Fibroblast of peridontal ligament (primary cell): ENCODE data around the gene KLF16.

Source experiments
- DNase-seq: peaks from one replicate; pipeline ENCODE4 v3.0.0-alpha.2; 2010; ENCODE audit errors: extremely low read depth

The KLF16 gene

DNA sequence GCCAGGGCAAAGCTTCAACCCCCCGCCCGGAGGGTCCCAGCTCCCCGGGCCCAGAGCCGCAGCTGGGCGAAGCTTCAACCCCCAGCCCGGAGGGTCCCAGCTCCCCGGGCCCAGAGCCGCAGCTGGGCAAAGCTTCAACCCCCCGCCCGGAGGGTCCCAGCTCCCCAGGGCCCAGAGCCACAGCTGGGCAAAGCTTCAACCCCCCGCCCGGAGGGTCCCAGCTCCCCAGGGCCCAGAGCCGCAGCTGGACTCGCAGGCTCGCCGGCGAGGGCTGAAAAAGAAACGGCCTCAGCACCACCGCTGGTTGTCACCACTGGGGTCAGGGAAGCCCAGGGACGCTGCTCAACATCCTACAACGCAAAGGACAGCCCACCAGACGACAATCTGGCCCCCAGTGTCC, 20.3 kb downstream of the KLF16 start:
- no peak for DNase-seq

DNA sequence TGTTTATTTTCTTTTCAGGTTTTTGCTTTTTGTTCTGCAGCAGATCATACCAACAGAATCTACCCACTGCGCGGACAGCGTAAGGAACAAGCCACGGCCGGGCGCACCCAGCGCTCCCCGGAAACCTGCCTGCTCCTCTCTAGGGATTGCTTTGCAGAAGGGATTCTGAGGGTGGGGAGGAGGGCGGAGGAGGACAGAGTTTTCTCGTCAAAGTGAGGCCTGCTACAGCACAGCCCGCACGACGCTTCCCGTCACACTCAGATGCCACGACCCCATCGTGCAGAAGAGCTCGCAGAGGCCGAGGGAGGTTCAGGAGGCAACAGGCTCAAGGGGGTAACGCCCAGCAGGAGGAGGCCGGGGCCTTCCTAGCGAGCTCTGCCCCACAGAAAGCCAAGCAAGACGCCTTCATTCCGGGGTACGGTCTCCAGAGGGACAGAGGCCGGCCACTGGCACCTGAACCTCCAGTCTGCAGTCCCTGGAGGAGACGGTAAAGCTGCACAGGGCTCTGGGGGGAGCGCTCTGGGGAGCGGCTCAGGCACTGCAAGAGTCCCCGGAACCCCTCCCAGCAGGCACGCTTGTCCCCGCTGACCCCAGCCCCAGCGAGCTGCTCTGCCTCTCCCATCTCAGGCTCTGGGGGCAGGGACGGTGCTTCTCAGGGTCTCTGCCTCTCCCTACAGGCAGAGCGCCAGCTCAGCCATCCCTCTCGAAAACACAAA, 22.0 kb downstream of the KLF16 start:
- no peak for DNase-seq

DNA sequence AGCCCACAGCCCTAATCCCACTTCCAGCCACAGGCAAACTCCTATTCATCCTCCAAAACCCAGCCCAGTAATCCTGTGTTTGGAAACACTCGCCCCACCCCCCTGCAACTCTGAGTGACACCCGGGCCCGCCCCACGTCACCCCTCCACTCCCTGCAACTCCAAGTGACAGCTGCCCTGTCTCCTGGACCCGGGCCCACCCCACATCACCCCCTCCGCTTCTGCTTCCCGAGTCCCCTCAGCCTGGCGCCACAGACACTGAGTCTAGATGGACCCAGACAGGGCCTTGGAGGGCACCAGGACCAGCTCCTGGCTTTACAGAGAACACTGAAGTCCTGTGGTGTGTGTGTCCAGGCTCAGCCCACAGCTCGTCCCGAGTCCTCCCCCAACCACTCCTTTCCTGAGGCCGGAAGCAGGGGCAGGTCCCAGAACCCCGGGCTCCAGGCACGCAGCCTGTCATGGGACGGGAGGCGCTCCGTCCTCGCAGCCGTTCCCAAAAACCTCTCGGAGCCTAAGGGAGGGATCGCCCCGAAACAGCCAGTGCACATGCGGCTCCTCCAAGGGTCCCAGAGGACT, 22.8 kb downstream of the KLF16 start:
- DNase-seq, result no peak

DNA sequence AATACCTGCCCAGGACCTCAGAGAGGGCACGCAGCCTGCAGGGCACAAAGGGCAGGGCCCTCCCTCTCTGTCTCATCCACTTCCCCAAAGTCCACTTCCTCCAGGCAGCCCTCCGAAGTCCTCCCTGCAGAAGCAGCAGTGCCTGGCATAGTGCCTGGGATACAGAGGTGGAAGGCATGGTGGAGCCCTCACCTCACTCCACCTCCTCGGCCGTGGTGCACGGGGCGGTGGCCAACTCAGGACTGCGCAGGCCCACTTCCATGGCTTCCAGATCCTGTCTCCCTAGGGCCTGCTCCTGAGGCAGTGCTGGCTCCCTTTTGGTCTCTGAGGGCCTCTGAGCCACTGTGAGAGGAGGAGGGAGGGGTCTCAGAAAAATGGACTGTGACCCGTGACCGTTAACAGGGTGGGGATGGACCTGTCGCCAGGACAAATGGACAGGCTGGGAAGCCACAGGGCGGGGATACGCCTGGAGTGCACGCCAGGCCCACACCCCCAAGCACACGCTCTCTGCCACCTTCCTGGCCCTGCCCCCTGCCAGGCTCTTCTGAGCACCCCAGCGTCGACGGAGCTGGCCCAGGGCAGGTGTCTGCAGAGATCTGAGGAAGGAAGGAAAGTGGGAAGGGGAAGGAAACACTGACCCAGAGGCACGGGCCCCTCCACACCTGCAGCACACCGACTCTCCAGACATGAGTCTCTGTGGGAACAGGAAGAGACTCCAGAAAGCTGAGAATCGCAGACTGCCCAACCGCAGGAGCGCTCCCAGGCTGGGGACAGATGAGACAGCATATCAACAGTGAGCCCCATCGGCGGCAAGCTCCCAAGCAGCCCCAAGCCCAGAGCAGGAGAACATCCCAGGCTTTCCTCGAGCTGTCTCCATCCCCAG, 23.5 kb downstream of the KLF16 start:
- DNase-seq, result no peak

DNA sequence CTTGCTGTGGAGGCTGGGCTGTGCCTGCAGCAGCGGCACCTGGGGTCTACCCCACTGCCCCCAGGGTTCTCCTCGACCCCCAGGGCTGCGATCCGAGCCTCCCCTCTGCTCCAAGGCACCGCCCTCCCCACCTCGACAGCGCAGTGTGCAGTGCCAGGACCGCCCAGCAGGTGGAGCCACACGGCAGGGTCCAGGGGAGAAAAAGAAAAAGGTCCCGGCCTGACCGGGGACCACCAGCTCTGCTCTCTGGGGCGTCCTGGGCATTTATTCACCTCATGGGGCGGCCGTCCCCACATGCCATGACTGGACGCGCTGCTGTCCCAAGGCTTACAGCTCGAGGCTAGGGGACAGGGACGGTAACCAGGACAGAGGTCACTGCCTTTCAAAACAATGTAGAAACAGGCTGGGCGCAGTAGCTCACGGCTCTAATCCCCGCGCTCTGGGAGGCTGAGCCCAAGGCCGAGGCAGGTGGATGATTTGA, 25.7 kb downstream of the KLF16 start:
- peak; percentile 19 for DNase-seq

DNA sequence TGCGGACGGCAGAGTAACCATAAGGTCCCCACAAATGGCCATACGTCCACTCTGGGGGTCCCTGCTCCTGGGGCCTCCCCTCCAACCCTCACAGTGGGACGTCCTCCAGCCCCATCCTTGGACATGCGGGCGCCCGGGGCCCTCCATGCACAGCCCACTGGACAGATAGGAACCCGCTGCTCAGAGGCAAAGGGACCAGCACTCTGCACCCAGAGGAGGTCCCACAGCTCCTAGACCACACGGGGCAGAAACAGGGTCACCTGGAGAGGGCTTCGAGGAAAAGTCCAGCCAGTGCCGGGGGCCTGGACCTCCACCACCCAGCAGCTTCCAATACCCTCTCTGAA, 26.2 kb downstream of the KLF16 start:
- no peak for DNase-seq

DNA sequence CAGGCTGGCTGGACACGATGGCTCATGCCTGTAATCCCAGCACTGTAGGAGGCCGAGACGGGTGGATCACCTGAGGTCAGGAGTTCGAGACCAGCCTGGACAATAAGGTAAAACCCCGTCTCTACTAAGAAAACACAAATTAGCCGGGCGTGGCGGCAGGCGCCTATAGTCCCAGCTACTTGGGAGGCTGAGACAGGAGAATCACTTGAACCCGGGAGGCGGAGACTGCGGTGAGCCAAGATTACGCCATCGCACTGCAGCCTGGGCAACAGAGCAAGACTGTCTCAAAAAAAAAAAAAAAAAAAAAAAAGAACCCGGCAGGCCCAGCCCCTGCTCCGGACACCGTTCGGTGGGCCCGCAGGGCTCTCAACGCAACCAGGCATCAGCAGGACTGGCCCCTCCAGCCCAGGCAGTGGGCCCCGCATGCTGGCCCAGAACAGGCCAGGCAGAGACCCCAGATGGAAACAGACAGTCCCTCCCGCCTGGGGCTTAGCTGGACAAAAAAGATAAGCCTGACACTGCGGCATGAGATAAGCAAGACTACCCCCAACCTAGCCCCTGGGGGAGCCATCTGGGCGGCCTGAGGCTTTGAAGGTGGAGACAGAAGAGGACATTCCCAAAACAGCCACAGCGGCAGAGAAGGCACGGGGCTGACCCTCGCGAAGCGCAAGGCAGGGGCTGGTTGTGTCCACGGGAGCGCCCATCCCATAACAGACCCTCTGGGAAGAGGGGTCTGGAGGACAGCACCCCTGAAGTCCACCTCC, 26.7 kb downstream of the KLF16 start:
- no peak for DNase-seq

DNA sequence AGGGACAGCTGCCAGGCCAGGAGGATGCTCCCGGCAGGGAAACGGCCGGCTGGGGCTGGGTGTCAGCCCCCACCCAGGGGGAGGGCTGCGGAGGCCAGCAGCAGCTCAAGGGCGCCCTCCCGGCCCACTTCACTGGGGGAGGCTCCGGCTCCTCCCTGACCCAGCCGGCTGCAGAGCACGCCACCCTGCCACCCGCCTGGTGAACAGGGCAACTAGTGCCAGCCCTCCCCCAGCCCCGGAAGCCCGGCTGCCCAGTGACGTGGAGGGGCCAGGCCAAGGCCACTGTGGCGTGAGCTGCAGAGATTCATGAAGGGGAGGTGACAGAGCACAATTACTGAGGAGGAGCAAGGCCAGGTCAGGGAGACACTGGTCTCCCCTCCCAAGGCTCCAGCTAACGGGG, 29.8 kb downstream of the KLF16 start:
- no peak for DNase-seq

DNA sequence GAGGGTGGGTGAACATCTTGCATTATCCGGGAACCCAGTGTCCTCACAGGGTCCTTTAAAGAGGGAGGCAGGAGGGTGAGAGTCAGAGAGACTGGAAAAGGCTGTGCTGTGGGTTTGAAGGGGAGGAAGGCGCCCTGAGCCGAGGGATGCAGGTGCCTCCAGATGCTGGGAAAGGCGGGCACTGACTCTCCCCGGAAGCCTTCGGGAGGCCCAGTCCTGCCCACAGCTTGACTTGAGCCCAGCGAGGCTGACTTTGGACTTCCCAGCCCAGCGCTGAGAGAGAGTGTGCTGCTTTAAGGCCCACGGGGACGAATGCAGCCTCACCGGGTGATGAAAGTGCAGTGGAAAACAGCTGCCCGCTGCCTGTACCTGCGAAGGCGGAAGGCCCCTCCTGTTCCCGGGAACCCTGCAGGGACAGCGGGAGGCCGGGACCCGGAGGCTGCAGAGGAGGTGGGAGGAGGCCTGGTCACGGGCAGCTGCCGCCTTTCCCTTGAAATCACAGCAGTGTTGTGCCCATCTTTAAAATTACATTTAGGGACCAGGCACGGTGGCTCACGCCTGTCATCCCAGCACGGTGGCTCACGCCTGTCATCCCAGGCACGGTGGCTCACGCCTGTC, 31.2 kb downstream of the KLF16 start:
- DNase-seq, result no peak

DNA sequence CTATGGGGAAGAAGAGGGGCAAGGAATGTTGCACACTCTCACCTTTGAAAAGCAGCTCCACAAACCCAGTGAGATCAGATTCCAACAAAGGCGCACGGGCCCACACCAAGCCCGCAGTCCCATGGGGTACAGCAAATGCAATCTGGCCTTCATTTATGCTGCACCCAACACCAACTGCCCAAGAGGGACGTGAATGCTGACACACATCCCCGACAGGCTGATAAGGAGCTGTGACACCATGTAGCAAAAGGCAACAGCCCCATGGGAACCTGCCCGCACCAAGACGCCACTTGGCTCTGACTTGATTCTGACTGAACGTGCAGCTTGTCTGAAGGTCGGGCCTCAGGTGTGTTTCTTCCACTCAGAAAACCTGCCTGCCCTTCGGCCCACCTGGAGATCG, 32.4 kb downstream of the KLF16 start:
- DNase-seq, result no peak

DNA sequence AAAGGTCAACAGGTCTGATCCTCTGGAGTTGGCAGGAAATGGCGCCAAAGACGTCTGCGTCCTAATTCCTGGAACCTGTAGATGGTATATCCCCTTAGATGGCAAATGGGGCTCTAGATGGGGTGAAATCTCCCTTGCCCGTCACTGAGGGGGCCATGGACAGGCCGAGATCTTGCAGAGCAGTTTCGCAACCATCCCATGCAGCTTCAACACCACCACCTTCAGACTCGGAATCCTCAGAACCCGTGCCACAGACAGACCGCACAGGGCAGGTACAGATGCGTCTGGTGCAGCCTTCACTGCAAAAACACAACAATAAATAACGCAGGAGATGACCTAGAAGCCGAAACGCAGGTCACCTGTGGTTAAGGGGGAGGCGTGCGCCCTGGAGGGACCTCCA, 32.8 kb downstream of the KLF16 start:
- no peak for DNase-seq

DNA sequence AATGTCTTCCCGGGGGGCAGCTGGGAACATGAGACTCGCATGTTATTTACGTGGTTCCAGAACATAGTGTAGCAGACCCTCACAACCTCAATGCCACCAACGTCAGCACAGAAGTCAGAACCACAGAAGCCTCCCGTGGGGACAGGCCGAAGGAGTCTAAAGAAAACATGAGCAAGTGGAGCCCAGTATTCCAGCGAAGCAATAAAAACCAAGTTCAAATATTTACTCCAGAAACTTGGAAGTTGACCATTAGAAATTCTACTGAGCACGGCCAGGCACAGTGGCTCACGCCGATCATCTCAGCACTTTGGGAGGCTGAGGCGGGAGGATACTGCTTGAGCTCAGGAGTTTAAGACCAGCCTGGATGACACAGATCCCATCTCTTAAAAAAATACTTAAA, 33.4 kb downstream of the KLF16 start:
- no peak for DNase-seq

DNA sequence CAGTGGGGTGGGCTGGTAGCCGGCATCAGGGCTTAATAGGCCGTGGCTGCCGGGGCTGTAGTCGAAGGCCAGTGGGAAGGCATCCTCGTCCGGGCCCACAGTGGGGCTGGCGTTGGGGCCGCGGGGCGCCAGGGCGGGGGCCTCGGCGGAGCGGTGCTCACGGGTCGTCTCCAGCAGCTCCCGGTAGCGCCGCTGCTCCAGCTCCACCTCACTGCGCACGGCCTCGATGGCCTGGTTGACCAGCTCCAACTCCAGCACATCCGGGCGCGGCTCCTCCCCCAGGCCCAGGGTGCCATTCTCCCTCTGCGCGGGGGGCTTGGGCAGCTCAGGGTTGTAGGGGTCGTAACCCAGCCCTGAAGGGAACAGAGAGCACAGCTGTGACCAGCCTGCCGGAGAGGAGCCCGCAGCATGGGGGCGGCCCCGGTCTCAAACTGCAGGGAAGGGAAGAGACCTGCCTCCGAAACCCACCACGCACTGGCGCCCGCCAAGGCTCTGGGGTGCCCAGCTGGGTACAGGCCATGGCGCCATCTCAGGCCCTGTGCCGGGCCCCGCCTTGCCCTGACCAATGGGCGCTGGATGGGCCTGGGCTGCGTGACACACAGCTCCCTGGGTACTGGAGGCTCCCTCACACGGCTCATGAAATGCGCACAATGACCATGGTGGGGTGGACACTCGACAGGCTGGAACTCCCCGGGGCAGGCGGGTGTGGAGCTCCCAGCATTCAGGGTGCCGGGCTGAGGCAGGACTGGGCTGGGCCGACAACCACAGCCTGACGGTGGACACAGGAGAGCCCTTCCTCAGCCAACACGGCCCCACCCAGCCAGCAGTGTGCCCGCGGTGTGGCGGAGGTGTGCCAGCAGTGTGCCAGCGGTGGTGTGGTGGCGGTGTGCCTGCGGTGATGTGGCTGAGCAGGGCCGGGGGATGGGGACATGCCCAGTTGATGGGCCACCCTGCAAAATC, 34.8 kb downstream of the KLF16 start:
- DNase-seq, result no peak

DNA sequence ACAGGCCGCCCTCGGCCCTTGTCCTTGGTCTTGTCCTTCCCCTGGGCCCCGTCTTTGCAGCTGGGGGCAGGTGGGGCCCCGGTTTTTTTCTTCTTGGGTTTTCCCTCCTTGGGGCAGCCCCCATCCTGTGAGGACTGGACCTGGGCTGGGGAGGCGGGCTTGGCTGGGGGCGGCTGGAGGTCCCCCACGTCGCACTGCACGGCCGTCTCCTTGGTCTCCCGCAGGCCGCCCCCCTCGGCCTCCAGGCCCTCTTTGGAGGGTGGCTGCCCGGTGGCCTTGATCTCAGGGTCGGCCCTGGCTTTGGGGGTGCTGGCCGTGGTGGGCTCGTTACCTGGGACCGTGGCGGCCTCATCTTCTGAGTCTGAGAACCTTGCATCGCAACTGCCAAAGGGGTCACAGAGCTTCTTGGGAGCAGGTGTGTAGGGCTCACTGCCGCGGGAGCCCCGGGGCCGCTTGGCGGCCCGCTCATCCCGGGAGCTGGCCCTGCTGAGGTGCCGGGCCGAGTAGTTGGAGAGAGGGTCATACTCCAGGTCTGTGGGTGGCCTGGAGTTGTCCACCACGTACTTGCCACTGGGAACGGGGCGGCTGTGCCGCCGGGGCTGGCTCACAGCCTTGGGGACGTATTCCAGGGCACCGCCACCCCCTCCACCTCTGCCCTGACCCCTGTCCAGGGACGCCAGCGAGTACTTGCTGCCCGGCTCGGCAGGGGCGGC, 35.7 kb downstream of the KLF16 start:
- no peak for DNase-seq

DNA sequence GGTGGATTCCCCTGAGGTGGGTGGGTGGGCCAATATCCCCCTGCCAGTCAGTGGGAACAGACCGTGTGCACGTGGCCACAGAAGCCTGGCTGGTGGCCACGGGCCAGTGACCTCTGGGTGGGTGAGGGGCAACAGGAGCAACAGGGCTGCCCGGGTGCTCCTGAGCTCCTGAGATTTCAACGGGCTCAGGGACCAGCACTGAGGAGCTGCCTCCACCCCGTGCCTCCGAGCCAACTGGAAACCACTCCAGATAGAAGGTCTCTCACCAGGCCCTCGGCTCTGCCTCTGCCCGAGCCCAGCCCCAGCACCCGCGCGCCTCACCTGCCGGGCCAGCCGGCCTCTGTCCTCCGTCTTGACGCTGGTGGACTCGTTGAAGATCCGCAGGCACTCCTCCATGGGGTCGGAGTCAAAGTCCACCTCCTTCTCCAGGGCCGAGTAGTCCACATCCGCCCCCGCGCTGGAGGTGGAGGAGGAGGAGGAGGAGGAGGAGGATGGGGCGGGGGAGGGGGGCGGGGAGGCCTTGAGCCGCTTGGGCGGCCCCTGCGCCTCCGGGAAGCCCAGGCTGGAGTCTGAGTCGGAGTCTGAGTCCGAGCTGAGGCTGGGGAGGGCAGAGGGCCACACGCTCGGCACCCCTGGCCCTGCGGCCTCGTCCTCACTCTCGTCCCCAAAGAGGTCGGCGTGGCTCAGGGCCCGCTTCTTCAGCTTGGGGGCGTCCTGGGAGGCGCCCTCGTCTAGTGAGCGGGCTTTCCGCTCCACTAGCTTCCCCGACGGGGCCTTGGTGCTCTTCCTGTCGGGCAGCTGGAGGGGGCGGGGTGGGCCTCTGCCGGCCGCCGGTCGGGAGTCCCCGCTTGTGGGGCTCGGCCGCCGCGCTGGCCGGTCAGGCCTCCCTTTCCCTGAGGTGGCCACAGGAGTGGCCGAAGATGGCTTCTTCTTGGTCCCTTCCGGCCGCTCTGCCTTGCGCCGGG, 36.5 kb downstream of the KLF16 start:
- DNase-seq, result no peak

DNA sequence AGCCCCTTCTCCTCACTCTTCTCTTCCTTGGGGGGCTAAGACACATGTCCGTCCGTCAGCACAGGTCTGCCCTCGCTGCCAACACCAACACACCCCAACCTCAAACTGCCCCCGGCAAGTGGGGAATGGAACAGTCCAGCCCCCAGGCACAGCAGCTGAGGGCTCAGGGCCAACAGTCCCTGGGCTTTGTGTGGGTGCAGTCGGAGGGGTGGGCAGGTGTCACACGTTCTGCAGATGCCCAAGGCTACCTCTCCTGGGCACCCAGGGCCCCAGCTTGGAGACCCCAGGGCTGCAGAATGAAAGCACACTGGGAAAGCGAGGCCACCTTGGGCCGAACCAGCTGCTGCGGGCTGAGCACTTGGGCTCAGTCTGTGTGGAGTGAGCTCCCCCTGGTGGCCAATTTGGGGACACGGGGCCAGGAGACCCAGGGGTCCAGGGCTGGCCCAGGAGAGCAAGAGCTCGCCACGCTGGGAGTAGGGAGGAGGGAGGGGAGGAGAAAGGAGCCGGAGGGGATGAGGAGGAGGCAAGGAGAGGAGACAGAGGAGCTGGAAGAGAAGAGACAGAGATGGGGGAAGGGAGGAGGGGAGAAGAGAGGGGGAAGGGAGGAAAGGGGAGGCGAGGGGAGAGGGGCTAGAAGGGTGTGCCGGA, 37.3 kb downstream of the KLF16 start:
- DNase-seq, result peak; percentile 56

DNA sequence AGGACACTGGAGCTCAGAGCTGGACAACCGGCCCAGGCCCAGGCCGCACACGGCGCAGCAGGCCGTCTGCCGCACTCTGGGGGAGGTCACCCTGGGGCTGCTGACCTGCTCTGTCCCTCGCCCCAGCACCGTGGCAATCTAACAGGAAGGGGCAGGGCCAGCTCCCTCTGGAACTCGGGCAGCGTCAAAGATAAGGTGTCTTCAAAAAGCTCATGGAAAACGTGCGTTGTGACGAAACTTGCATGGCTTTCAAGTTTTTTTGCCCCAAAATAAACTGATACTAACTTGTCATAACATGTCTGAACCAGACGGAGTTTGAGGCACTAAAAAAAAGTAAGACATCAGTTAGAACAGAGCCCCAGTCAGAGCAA, 39.1 kb downstream of the KLF16 start:
- no peak for DNase-seq

DNA sequence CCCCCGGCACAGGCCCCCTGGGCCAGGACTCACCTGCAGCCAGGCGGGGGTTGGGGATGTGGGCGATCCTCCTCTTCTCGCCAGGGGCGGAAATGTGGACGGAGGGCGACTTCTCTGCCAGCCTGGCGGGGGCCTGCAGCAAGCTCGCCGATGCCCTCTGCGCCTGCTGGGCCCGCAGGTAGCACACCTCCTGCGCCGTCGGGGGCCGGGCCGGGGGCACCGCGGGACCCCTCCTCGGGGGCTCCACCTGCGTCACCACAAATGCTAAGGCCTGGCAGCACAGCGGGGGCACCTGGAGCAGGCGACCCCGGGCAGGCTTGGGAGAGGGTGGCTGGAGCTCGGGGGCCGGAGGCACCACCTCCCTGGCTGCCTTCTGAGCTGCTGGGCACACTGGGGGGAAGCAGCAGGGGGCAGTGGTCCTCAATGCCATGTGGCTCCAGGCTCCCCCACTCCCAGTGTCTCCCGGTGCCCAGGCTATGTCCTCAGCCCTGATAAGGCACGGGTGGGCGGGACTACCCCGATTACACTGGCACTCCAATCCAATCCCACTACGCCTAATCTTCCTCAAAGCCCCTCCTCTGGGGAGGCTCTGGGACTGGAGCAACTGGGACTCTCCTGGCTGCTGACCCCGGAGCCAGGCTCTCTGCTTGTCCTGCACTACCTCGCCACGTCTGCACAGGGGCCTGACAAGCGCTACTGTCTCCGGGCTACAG, 39.7 kb downstream of the KLF16 start:
- no peak for DNase-seq
